ENCODE data around the gene PLEK.
"Not testable (repeated sequence)": the region's sequence is repeated elsewhere in the genome, so short reads cannot be mapped to it uniquely, and the experiment has no call there.

The PLEK gene

GRCh38 chr2:68371138-68371537 lies 6.1 kb downstream of the PLEK start:
- Histone ChIP-seq H3K4me1 (ENCODE audit: control insufficient read depth, insufficient read depth, low read length) (no peaks in the 10 kb centered on the region), H3K4me3 (ENCODE audit: low read depth, low read length) (no peak overlapping the region), H3K36me3 (ENCODE audit: control insufficient read depth, insufficient read depth, low read length) (no peaks in the 10 kb centered on the region), H3K9ac (ENCODE audit: low read length) (no peak overlapping the region), H3K27me3 (ENCODE audit: control insufficient read depth, insufficient read depth, low read length) (no peaks in the 10 kb centered on the region), H3K27ac (ENCODE audit: low read depth, low read length) (no peak overlapping the region), H3K9me3 (ENCODE audit: control insufficient read depth, insufficient read depth, low read depth, low read length) (no peaks in the 10 kb centered on the region)

- no peaks in the 10 kb centered on the region for H3K9me3 ChIP-seq (ENCODE audit: control insufficient read depth, insufficient read depth, low read depth, low read length)
- H3K9ac ChIP-seq (ENCODE audit: low read length): no peak overlapping the region
- no peak overlapping the region for H3K4me3 ChIP-seq (ENCODE audit: low read depth, low read length)
- H3K36me3 ChIP-seq (ENCODE audit: control insufficient read depth, insufficient read depth, low read length): no peaks in the 10 kb centered on the region
- no peaks in the 10 kb centered on the region for H3K4me1 ChIP-seq (ENCODE audit: control insufficient read depth, insufficient read depth, low read length)
- no peaks in the 10 kb centered on the region for H3K27me3 ChIP-seq (ENCODE audit: control insufficient read depth, insufficient read depth, low read length)
- no peak overlapping the region for H3K27ac ChIP-seq (ENCODE audit: low read depth, low read length)
These were observed 6.5 kb downstream of the PLEK start for GRCh38 chr2:68371581-68371980.

GRCh38 chr2:68372485-68372884 lies 7.4 kb downstream of the PLEK start:
- H3K4me1 ChIP-seq (ENCODE audit: control insufficient read depth, insufficient read depth, low read length): no peaks in the 10 kb centered on the region
- no peak overlapping the region for H3K27ac ChIP-seq (ENCODE audit: low read depth, low read length)
- no peaks in the 10 kb centered on the region for H3K36me3 ChIP-seq (ENCODE audit: control insufficient read depth, insufficient read depth, low read length)
- H3K9me3 ChIP-seq (ENCODE audit: control insufficient read depth, insufficient read depth, low read depth, low read length): no peaks in the 10 kb centered on the region
- no peak overlapping the region for H3K4me3 ChIP-seq (ENCODE audit: low read depth, low read length)
- no peaks in the 10 kb centered on the region for H3K27me3 ChIP-seq (ENCODE audit: control insufficient read depth, insufficient read depth, low read length)
- no peak overlapping the region for H3K9ac ChIP-seq (ENCODE audit: low read length)

GRCh38 chr2:68374184-68374583 lies 9.1 kb downstream of the PLEK start:
- H3K27me3 ChIP-seq (ENCODE audit: control insufficient read depth, insufficient read depth, low read length): no peaks in the 10 kb centered on the region
- H3K9ac ChIP-seq (ENCODE audit: low read length): no peak overlapping the region
- no peak overlapping the region for H3K27ac ChIP-seq (ENCODE audit: low read depth, low read length)
- no peaks in the 10 kb centered on the region for H3K4me1 ChIP-seq (ENCODE audit: control insufficient read depth, insufficient read depth, low read length)
- H3K4me3 ChIP-seq (ENCODE audit: low read depth, low read length): no peak overlapping the region
- no peaks in the 10 kb centered on the region for H3K36me3 ChIP-seq (ENCODE audit: control insufficient read depth, insufficient read depth, low read length)
- no peaks in the 10 kb centered on the region for H3K9me3 ChIP-seq (ENCODE audit: control insufficient read depth, insufficient read depth, low read depth, low read length)

GRCh38 chr2:68375582-68375981 lies 10.5 kb downstream of the PLEK start:
- Histone ChIP-seq H3K4me3 (ENCODE audit: low read depth, low read length) (no peak overlapping the region), H3K27me3 (ENCODE audit: control insufficient read depth, insufficient read depth, low read length) (no peaks in the 10 kb centered on the region), H3K4me1 (ENCODE audit: control insufficient read depth, insufficient read depth, low read length) (no peaks in the 10 kb centered on the region), H3K9me3 (ENCODE audit: control insufficient read depth, insufficient read depth, low read depth, low read length) (no peaks in the 10 kb centered on the region), H3K36me3 (ENCODE audit: control insufficient read depth, insufficient read depth, low read length) (no peaks in the 10 kb centered on the region), H3K9ac (ENCODE audit: low read length) (no peak overlapping the region), H3K27ac (ENCODE audit: low read depth, low read length) (no peak overlapping the region)

- no peak overlapping the region for H3K9ac ChIP-seq (ENCODE audit: low read length)
- no peaks in the 10 kb centered on the region for H3K4me1 ChIP-seq (ENCODE audit: control insufficient read depth, insufficient read depth, low read length)
- no peaks in the 10 kb centered on the region for H3K36me3 ChIP-seq (ENCODE audit: control insufficient read depth, insufficient read depth, low read length)
- H3K4me3 ChIP-seq (ENCODE audit: low read depth, low read length): no peak overlapping the region
- H3K27ac ChIP-seq (ENCODE audit: low read depth, low read length): no peak overlapping the region
- no peaks in the 10 kb centered on the region for H3K27me3 ChIP-seq (ENCODE audit: control insufficient read depth, insufficient read depth, low read length)
- no peaks in the 10 kb centered on the region for H3K9me3 ChIP-seq (ENCODE audit: control insufficient read depth, insufficient read depth, low read depth, low read length)
These were observed 12.2 kb downstream of the PLEK start for GRCh38 chr2:68377137-68377780.

GRCh38 chr2:68378779-68379178 lies 13.7 kb downstream of the PLEK start:
- H3K27me3 ChIP-seq (ENCODE audit: control insufficient read depth, insufficient read depth, low read length); H3K36me3 ChIP-seq (ENCODE audit: control insufficient read depth, insufficient read depth, low read length): not testable (repeated sequence)

GRCh38 chr2:68379184-68379708 lies 14.2 kb downstream of the PLEK start:
- no peaks in the 10 kb centered on the region for H3K9me3 ChIP-seq (ENCODE audit: control insufficient read depth, insufficient read depth, low read depth, low read length)
- no peaks in the 10 kb centered on the region for H3K27me3 ChIP-seq (ENCODE audit: control insufficient read depth, insufficient read depth, low read length)
- H3K36me3 ChIP-seq (ENCODE audit: control insufficient read depth, insufficient read depth, low read length): no peaks in the 10 kb centered on the region
- no peak overlapping the region for H3K27ac ChIP-seq (ENCODE audit: low read depth, low read length)
- no peaks in the 10 kb centered on the region for H3K4me1 ChIP-seq (ENCODE audit: control insufficient read depth, insufficient read depth, low read length)
- H3K9ac ChIP-seq (ENCODE audit: low read length): no peak overlapping the region
- H3K4me3 ChIP-seq (ENCODE audit: low read depth, low read length): no peak overlapping the region

More at GRCh38 chr2:68378779-68379178, 13.7 kb downstream of the PLEK start:
- not testable (repeated sequence) for H3K9me3 ChIP-seq (ENCODE audit: control insufficient read depth, insufficient read depth, low read depth, low read length); H3K27ac ChIP-seq (ENCODE audit: low read depth, low read length); H3K9ac ChIP-seq (ENCODE audit: low read length); H3K4me3 ChIP-seq (ENCODE audit: low read depth, low read length); H3K4me1 ChIP-seq (ENCODE audit: control insufficient read depth, insufficient read depth, low read length)

- no peaks in the 10 kb centered on the region for H3K36me3 ChIP-seq (ENCODE audit: control insufficient read depth, insufficient read depth, low read length)
- H3K9ac ChIP-seq (ENCODE audit: low read length): no peak overlapping the region
- no peak overlapping the region for H3K27ac ChIP-seq (ENCODE audit: low read depth, low read length)
- H3K9me3 ChIP-seq (ENCODE audit: control insufficient read depth, insufficient read depth, low read depth, low read length): no peaks in the 10 kb centered on the region
- no peak overlapping the region for H3K4me3 ChIP-seq (ENCODE audit: low read depth, low read length)
- H3K4me1 ChIP-seq (ENCODE audit: control insufficient read depth, insufficient read depth, low read length): no peaks in the 10 kb centered on the region
- peaks cover 2% of the 10 kb centered on the region; the same call in 1 of the 2 replicates for H3K27me3 ChIP-seq (ENCODE audit: control insufficient read depth, insufficient read depth, low read length)
These were observed 18.7 kb downstream of the PLEK start for GRCh38 chr2:68383778-68384177.

GRCh38 chr2:68384485-68385107 lies 19.5 kb downstream of the PLEK start:
- Histone ChIP-seq H3K9me3 (ENCODE audit: control insufficient read depth, insufficient read depth, low read depth, low read length) (no peaks in the 10 kb centered on the region), H3K27me3 (ENCODE audit: control insufficient read depth, insufficient read depth, low read length) (peaks cover 5% of the 10 kb centered on the region; the same call in 1 of the 2 replicates), H3K9ac (ENCODE audit: low read length) (no peak overlapping the region), H3K4me3 (ENCODE audit: low read depth, low read length) (no peak overlapping the region), H3K36me3 (ENCODE audit: control insufficient read depth, insufficient read depth, low read length) (no peaks in the 10 kb centered on the region), H3K4me1 (ENCODE audit: control insufficient read depth, insufficient read depth, low read length) (no peaks in the 10 kb centered on the region), H3K27ac (ENCODE audit: low read depth, low read length) (no peak overlapping the region)

- Histone ChIP-seq H3K9me3 (ENCODE audit: control insufficient read depth, insufficient read depth, low read depth, low read length) (no peaks in the 10 kb centered on the region), H3K9ac (ENCODE audit: low read length) (no peak overlapping the region), H3K27me3 (ENCODE audit: control insufficient read depth, insufficient read depth, low read length) (peaks cover 5% of the 10 kb centered on the region; the same call in 1 of the 2 replicates), H3K27ac (ENCODE audit: low read depth, low read length) (no peak overlapping the region), H3K36me3 (ENCODE audit: control insufficient read depth, insufficient read depth, low read length) (no peaks in the 10 kb centered on the region), H3K4me1 (ENCODE audit: control insufficient read depth, insufficient read depth, low read length) (no peaks in the 10 kb centered on the region), H3K4me3 (ENCODE audit: low read depth, low read length) (no peak overlapping the region)
These were observed 20.3 kb downstream of the PLEK start for GRCh38 chr2:68385220-68385906.

All from HUES6 (cell line).